HG03520 (cell line): ENCODE measurements around the gene MYMK.

ENCODE experiments used
- ATAC-seq: cut with Tn5 transposase; IDR thresholded peaks from one replicate; pipeline ENCODE4 v1.9.1; 2021; ENCODE audit warnings: mild to moderate bottlenecking, moderate library complexity; ENCODE audit not compliant: unreplicated experiment

MYMK gene

DNA sequence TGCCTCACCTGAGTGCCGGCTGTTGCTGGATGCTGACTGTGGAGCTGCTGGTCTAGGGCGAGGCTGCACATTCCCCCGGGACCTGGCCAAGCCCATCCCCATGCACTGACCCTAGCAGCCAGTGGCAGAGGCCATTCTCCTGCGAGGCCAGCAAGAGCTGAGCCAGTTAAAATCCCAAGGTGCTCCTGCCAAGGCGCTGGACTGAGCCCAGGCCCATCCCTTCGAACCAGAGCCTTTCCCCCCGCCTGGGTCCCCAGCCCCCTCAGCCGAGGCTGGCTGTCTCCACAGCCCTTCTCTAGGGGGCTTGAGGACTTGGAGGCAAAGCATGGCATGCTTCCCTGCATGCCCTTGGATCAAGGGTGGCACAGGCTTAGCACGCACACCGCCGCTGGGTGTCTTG is 11.3 kb upstream of the MYMK start:
- no peak for ATAC-seq

DNA sequence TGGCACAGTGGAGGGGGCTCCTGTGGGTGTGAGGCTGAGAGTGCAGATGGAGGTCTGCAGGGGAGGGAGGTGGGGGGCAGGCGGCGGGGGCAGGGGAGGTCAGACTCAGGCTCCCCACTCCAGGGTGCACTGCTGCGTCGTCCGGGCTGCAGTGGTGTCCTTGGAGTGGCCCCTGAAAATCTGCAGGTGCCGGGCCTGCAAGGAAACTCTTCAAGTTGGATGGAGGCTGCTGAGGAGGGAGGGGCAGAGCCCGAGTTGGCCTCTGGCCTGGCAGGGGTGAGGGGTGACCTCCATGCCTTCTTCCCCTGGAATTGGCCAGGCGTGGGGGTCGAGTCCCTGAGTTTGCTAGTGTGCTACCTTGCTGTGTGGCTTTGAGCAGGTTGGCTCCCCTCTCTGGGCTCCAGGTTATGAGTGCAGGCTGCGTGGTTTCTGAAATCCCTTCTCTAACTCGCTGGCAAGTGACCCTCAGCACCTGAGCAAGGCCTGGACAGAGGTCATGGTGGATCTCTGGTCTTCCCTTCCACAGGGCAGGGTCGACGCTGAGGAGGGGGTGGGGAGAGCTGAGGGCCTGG is 10.6 kb upstream of the MYMK start:
- ATAC-seq, result no peak

DNA sequence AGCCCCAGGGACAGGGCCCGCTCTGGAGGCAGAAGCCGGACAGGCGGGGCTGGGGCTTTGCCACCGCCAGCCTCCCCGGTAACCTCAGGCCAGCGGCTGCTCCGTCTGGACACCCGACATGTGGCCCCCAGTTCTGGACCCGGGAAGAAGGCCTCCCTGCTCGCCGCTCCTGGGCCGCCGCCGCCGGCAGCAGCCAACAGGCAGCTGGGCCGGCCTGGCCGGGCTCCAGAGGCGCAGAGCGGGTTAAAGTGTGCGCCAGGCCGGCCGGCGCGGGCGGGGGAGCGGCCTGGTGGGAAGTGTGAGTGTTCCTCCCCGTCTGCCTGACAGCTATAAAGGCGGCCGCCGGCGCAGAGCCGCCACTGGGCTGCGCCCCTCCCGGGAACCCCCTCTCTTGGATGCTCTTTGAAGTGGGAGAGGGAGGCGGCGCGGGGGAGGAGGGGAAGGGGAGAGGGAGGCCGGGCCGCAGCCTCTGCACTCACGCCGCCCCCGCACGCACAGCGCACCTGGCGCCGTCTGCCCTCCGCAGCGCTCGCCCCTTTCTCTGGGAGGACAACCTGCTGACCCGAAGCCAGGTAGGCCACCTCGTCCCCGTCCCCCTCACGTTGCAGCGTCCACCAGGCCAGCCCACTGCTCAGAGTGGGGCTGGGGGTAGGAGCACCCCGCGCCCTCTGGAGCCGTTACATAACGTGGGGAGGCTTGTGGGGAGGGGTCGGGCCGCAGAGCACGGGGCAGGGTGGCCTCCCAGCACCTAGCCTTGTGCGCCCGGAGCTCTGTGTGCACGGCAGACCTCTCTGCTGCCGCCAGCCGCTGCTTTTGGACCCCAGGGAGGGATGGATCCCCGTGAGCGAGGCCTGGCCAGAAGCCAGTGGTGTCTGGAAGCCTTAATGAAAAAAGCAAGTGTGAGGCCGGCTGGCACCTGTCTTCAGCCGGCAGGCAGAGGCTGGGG is 9.9 kb upstream of the MYMK start, which contains the start of gene ADAMTSL2:
Gene ADAMTSL2, plus strand, starts transcription at position 359 of the 946 bp plus-strand sequence. CDS start 2,009 bp downstream, outside the sequence.
- ATAC-seq, result no peak

DNA sequence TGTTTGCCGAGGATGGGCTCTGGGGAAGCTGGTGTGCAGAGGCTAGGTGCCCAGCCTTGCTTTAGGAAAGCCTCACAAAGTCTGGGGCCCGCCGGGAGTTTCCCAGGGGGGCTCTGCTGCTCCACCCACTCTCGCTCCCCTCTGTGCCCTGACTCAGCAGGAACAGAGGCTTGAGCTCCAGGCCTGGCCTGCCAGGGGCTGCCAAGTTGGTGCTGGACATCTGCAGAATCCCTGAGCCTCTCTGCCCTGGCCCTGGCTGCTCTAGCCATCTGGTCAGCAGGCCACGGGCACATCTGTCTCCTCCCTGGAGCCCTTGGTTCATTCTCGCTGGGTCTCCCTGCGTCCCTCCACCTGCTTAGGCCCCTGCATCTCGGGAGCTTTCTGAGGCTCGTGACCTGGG is 9.1 kb upstream of the MYMK start:
- ATAC-seq, result no peak

DNA sequence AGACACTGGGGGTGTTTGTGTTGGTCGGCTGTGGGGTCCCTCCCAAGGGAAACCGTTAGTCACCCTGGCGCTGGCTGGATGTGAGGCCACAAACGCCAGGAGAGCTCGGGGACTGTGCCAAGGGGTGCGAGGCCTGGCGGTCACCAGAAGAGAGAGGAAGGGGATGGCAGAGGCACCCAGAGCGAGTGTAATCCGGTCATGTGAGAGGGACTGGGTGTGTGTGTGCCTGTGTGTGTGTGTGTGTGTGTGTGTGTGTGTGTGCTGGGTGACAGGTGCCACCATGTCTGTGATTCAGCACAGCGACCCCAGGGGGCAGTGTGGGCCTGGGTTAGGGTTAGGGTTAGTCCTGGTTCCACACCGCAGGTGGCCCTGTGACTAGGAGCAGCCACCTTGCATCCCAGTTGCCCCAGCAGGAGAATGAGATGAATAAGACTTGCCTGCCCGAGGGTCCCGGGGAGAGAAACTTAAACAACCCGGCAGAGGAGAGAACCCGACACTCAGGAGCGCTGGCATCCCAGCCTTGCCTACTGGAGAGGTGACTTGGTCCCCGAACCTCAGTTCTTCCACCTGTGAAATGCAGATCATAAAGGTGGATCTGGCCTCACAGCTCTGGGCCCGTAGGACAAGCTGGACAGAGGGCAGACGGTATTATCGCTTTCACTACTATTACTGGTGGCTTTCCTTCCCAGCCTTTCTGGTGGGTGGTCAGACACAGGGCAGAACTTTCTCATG is 8.3 kb upstream of the MYMK start:
- ATAC-seq, result no peak

GRCh38 chr9:133531293-133531692 is 6.5 kb upstream of the MYMK start:
- no peak for ATAC-seq

GRCh38 chr9:133529874-133530273 is 5.1 kb upstream of the MYMK start:
- ATAC-seq, result no peak

DNA sequence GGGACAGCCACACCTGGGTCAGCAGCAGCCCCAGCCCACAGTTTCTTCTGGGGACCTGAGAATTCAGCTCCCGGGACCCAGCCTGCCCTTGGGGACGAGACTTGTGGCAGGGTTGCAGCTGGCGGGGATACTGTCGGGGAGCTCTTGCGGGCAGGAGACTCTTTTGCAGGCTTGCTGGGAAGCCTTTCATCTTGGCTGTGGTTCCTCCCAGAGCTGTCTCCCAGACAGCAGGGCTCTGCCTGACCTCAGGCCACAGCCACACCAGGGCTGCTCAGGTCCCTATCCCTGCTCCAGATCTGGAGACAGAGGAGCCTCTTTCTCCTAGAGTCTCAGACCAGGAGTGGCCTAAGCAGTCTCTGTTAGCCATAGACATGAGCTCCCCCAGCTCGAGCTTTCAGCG is 4.7 kb upstream of the MYMK start:
- ATAC-seq, result no peak

DNA sequence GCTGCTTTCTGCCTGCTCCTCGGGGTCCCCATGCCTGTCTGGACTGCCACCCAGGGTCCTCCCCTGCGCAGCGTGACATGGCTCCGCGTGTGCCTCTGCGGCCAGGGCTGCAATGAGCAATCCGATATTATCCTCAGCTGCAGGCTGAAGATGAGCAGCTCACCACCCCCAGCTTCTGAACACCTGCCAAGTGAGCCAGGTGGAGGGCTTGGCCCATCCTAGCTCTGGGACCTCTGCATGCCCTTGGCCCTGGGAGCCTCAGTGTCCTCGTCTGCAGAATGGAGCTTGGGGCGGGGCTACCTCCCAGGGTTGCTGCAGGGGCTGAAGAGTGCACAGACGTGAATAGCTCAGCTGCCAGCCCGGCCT is 4.1 kb upstream of the MYMK start:
- ATAC-seq, result no peak

- no peak for ATAC-seq
Observed at GRCh38 chr9:133528001-133528875, 3.5 kb upstream of the MYMK start.

DNA sequence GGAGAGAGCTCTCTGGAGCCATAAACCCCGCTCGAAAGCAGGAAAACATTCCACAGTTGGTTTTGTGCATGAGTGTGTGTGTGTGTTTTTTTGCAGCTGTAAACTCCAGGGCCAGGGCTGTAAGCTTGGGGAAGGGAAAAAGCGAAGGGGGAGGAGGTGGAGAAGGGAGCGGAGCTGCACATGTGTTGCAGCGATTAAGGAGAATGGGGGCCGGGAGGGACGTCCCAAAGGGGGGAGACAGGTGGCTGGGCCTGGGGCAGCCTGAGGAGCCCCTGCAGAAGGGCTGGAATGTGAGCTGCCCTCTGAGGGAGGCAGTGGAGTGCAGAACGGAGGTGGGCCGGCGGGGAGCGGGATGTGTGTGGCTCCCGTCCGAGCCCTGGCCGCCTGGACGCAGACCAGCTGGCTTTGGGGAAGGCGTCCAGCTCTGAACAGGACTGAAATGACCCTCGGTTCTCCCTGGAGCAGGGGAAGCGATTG is 2.7 kb upstream of the MYMK start:
- no peak for ATAC-seq

DNA sequence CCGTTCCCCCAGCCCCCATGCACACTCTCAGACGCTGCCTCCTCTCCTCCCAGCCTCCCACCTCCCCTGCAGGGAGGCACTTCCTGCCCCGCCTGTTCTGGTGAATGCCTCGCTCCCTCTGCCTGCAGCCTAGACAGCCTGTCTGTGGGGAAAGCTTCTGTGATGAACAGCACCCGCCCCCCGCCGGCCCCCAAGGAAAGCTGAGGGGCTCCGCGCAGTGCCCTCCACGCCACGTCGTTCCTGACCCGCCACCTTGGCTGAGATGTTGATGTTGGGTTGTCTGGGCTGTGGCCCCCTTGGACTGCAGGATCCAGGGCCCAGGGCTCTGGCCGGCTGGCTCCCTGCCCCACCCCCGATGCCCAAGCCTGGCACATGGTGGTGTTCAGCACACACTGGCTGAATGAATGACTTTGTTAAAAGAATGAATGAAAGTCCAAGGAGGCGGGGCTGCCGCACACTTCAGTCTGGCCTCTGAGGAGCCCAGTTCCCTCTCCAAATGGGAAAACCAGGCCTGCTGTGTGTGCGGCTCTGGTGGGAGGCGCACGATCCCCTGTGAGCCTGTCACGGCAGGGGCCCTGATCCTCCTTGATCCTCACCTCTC is 2.1 kb upstream of the MYMK start:
- ATAC-seq, result no peak

- no peak for ATAC-seq
Observed at GRCh38 chr9:133525677-133526076, 918 bp upstream of the MYMK start.

GRCh38 chr9:133524146-133524545 is 613 bp downstream of the MYMK start:
- no peak for ATAC-seq

DNA sequence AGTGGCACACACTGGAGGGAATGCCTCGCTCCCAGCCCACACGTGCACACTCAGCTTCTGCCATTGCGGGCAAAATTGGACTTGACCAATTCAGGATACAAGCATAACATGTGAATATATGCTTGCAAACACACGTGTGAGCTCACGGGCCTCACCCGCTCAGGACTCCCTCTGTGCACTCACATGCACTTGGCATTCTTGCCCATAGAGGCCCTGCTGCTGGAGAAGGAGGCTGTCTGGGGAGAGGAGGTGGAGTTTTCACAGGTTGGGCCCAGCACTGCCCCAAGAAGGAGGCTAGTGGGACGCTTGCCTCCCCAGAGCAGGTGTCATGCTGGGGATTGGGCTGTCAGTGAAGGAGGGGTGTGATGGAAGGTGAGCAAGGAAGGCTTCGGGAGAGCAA is 1.7 kb downstream of the MYMK start:
- no peak for ATAC-seq

- ATAC-seq, result no peak
Observed at GRCh38 chr9:133522073-133522910, 2.5 kb downstream of the MYMK start.

- no peak for ATAC-seq
Observed at GRCh38 chr9:133521122-133522072, 3.4 kb downstream of the MYMK start.

- ATAC-seq, result no peak
Observed at GRCh38 chr9:133520121-133520835, 4.5 kb downstream of the MYMK start.
